Natural killer cell treated with Interleukin-12 subunit alpha and Interleukin-12 subunit beta and Interleukin-15 and Interleukin-18, amount 100 ng/mL, for 72 hours (primary cell): ENCODE measurements around the gene UBE3B. TPM values are rescaled to one million over a fixed set of nuclear protein-coding genes. Genes with fewer than 3 reads are reported as not detected.

Experiments used
- ATAC-seq, 2 donors: fragments of 150-1000 bp; cut with Tn5 transposase in 1 of 2; sonication (Bioruptor Pico), chemical (Tn5 transposase) in 1 of 2; 2 replicates each; pipeline ENCODE4 v1.10.0; 2021
- DNase-seq: peaks from one replicate; pipeline ENCODE4 v3.0.0; 2022; ENCODE audit warnings: low spot score
- H3K27ac Mint-ChIP-seq, 2 donors: 1 replicate in 1 of 2; 2 replicates in 1 of 2; pipeline ENCODE4 v1.8.0; 2022; ENCODE audit warnings: mixed read lengths in 2 of 2, mild to moderate bottlenecking in 1 of 2, moderate library complexity in 1 of 2
- H3K27me3 Mint-ChIP-seq, 2 donors: 1 replicate in 1 of 2; 2 replicates in 1 of 2; pipeline ENCODE4 v1.8.0; 2022; ENCODE audit warnings: mixed read lengths in 2 of 2
- H3K36me3 Mint-ChIP-seq: one replicate; pipeline ENCODE4 v1.8.0; 2022; ENCODE audit warnings: mixed read lengths
- H3K4me1 Mint-ChIP-seq, 2 donors: 1 replicate in 1 of 2; 2 replicates in 1 of 2; pipeline ENCODE4 v1.8.0; 2022; ENCODE audit warnings: low read depth in 2 of 2, mixed read lengths in 2 of 2, mild to moderate bottlenecking in 1 of 2
- H3K4me3 Mint-ChIP-seq: one replicate; pipeline ENCODE4 v1.8.0; 2022; ENCODE audit warnings: mixed read lengths
- H3K9me3 Mint-ChIP-seq: 2 replicates; pipeline ENCODE4 v1.8.0; 2022; ENCODE audit warnings: mixed read lengths
- total RNA-seq, 2 donors: library from RNA; stranded (reverse); gene quantifications; one replicate each; pipeline ENCODE4 v1.2.3, GENCODE V29; 2022

The UBE3B gene
- total RNA-seq, 2 donors from 2014 or later: 38.9 to 39.2 TPM

- Mint-ChIP-seq H3K9me3 (no peaks in the 10 kb centered on the region), H3K27me3 (no peaks in the 10 kb centered on the region), H3K36me3 (no peaks in the 10 kb centered on the region), H3K4me3 (no peak overlapping the region), H3K4me1 (peaks cover 12 to 26% of the 10 kb centered on the region in 2 donors), H3K27ac (no peak overlapping the region)
- ATAC-seq: no peak
- no peak for DNase-seq
Observed at GRCh38 chr12:109440851-109441490, 36.5 kb upstream of the UBE3B start.

- Mint-ChIP-seq H3K36me3 (no peaks in the 10 kb centered on the region), H3K27me3 (no peaks in the 10 kb centered on the region), H3K4me3 (no peak overlapping the region), H3K27ac (peak overlapping the region in 1 of 2 donors; percentile 59), H3K9me3 (no peaks in the 10 kb centered on the region), H3K4me1 (peaks cover 13 to 37% of the 10 kb centered on the region in 2 donors)
- DNase-seq: no peak
- ATAC-seq: no peak
Observed at GRCh38 chr12:109443794-109444193, 33.6 kb upstream of the UBE3B start.

- DNase-seq: no peak
- H3K4me1 Mint-ChIP-seq: peaks cover 13 to 41% of the 10 kb centered on the region in 2 donors
- peak overlapping the region in 1 of 2 donors; percentile 59 for H3K27ac Mint-ChIP-seq
- H3K4me3 Mint-ChIP-seq: no peak overlapping the region
- H3K9me3 Mint-ChIP-seq: no peaks in the 10 kb centered on the region
- no peaks in the 10 kb centered on the region for H3K27me3 Mint-ChIP-seq
- no peaks in the 10 kb centered on the region for H3K36me3 Mint-ChIP-seq
- no peak for ATAC-seq
Observed at GRCh38 chr12:109444259-109444658, 33.2 kb upstream of the UBE3B start.

GRCh38 chr12:109445191-109445609 is 32.2 kb upstream of the UBE3B start:
- Mint-ChIP-seq H3K36me3 (no peaks in the 10 kb centered on the region), H3K9me3 (no peaks in the 10 kb centered on the region), H3K4me3 (no peak overlapping the region), H3K4me1 (peaks cover 20 to 47% of the 10 kb centered on the region in 2 donors), H3K27me3 (no peaks in the 10 kb centered on the region), H3K27ac (peak overlapping the region; percentile 11 to 59)
- ATAC-seq: no peak
- DNase-seq: no peak

GRCh38 chr12:109446869-109447268 is 30.6 kb upstream of the UBE3B start:
- ATAC-seq (peak; percentile 53 to 72), DNase-seq (no peak)
- Mint-ChIP-seq H3K4me1 (peaks cover 34 to 58% of the 10 kb centered on the region in 2 donors), H3K4me3 (no peak overlapping the region), H3K27me3 (no peaks in the 10 kb centered on the region), H3K9me3 (no peaks in the 10 kb centered on the region), H3K27ac (peak overlapping the region in 1 of 2 donors; percentile 58), H3K36me3 (no peaks in the 10 kb centered on the region)

- H3K36me3 Mint-ChIP-seq: no peaks in the 10 kb centered on the region
- H3K27me3 Mint-ChIP-seq: no peaks in the 10 kb centered on the region
- H3K4me1 Mint-ChIP-seq: peaks cover 40 to 62% of the 10 kb centered on the region in 2 donors
- H3K9me3 Mint-ChIP-seq: no peaks in the 10 kb centered on the region
- peak overlapping the region in 1 of 2 donors; percentile 58 for H3K27ac Mint-ChIP-seq
- DNase-seq: no peak
- no peak overlapping the region for H3K4me3 Mint-ChIP-seq
- no peak for ATAC-seq
Observed at GRCh38 chr12:109447482-109447881, 30.0 kb upstream of the UBE3B start.

GRCh38 chr12:109448272-109448671 is 29.2 kb upstream of the UBE3B start:
- H3K36me3 Mint-ChIP-seq: no peaks in the 10 kb centered on the region
- no peaks in the 10 kb centered on the region for H3K9me3 Mint-ChIP-seq
- H3K4me3 Mint-ChIP-seq: no peak overlapping the region
- H3K4me1 Mint-ChIP-seq: peaks cover 42 to 62% of the 10 kb centered on the region in 2 donors
- DNase-seq (no peak), ATAC-seq (no peak)
- H3K27me3 Mint-ChIP-seq: no peaks in the 10 kb centered on the region
- H3K27ac Mint-ChIP-seq: peak overlapping the region in 1 of 2 donors; percentile 25

- peaks cover 41 to 66% of the 10 kb centered on the region in 2 donors for H3K4me1 Mint-ChIP-seq
- peak overlapping the region in 1 of 2 donors; percentile 25 for H3K27ac Mint-ChIP-seq
- H3K9me3 Mint-ChIP-seq: no peaks in the 10 kb centered on the region
- H3K27me3 Mint-ChIP-seq: no peaks in the 10 kb centered on the region
- no peak overlapping the region for H3K4me3 Mint-ChIP-seq
- no peak for DNase-seq
- H3K36me3 Mint-ChIP-seq: peaks cover under 1% of the 10 kb centered on the region
- ATAC-seq: no peak
Observed at GRCh38 chr12:109448707-109449390, 28.6 kb upstream of the UBE3B start.

GRCh38 chr12:109449845-109450532 is 27.4 kb upstream of the UBE3B start:
- H3K27me3 Mint-ChIP-seq: no peaks in the 10 kb centered on the region
- peak overlapping the region; percentile 57 to 76 for H3K27ac Mint-ChIP-seq
- H3K9me3 Mint-ChIP-seq: no peaks in the 10 kb centered on the region
- peaks cover 6% of the 10 kb centered on the region for H3K36me3 Mint-ChIP-seq
- DNase-seq (no peak), ATAC-seq (peak in 1 of 2 donors; percentile 17)
- peak overlapping the region; percentile 74 for H3K4me3 Mint-ChIP-seq
- peaks cover 34 to 58% of the 10 kb centered on the region in 2 donors for H3K4me1 Mint-ChIP-seq

- Mint-ChIP-seq H3K36me3 (peaks cover 14% of the 10 kb centered on the region), H3K27me3 (no peaks in the 10 kb centered on the region), H3K27ac (peak overlapping the region; percentile 57 to 76), H3K4me1 (peaks cover 29 to 50% of the 10 kb centered on the region in 2 donors), H3K4me3 (peak overlapping the region; percentile 74), H3K9me3 (no peaks in the 10 kb centered on the region)
- DNase-seq: no peak
- peak; percentile 82 to 85 for ATAC-seq
Observed at GRCh38 chr12:109450980-109451379, 26.5 kb upstream of the UBE3B start.

GRCh38 chr12:109451400-109451799 is 26.0 kb upstream of the UBE3B start:
- Mint-ChIP-seq H3K4me1 (peaks cover 28 to 49% of the 10 kb centered on the region in 2 donors), H3K9me3 (no peaks in the 10 kb centered on the region), H3K36me3 (peaks cover 17% of the 10 kb centered on the region), H3K27ac (peak overlapping the region; percentile 57 to 76), H3K27me3 (no peaks in the 10 kb centered on the region), H3K4me3 (peak overlapping the region; percentile 74)
- ATAC-seq: peak; percentile 39 to 67
- no peak for DNase-seq

GRCh38 chr12:109452489-109452888 is 24.9 kb upstream of the UBE3B start:
- Mint-ChIP-seq H3K27me3 (no peaks in the 10 kb centered on the region), H3K4me3 (no peak overlapping the region), H3K36me3 (peaks cover 25% of the 10 kb centered on the region), H3K4me1 (peaks cover 36 to 48% of the 10 kb centered on the region in 2 donors), H3K9me3 (no peaks in the 10 kb centered on the region), H3K27ac (peak overlapping the region in 1 of 2 donors; percentile 64)
- no peak for ATAC-seq
- no peak for DNase-seq

- Mint-ChIP-seq H3K27ac (no peak overlapping the region), H3K4me1 (peaks cover 47 to 60% of the 10 kb centered on the region in 2 donors), H3K9me3 (no peaks in the 10 kb centered on the region), H3K27me3 (no peaks in the 10 kb centered on the region), H3K4me3 (no peak overlapping the region), H3K36me3 (peaks cover 44% of the 10 kb centered on the region)
- no peak for DNase-seq
- ATAC-seq: no peak
Observed at GRCh38 chr12:109455706-109456105, 21.7 kb upstream of the UBE3B start.

GRCh38 chr12:109458086-109458485 is 19.3 kb upstream of the UBE3B start:
- H3K27ac Mint-ChIP-seq: peak overlapping the region; percentile 93 to 95
- DNase-seq (no peak), ATAC-seq (peak; percentile 53 to 66)
- peaks cover 55 to 67% of the 10 kb centered on the region in 2 donors for H3K4me1 Mint-ChIP-seq
- peak overlapping the region; percentile 80 for H3K4me3 Mint-ChIP-seq
- no peaks in the 10 kb centered on the region for H3K27me3 Mint-ChIP-seq
- H3K36me3 Mint-ChIP-seq: peaks cover 44% of the 10 kb centered on the region
- no peaks in the 10 kb centered on the region for H3K9me3 Mint-ChIP-seq
